HepG2 (cell line): Measurements from ENCODE around the gene PDCD5. TPM values are rescaled to one million over a fixed set of nuclear protein-coding genes. Genes with fewer than 3 reads are reported as not detected.

Experiments used
- CCDC6 ChIP-seq: sonication (generic); formaldehyde crosslinking; IDR thresholded peaks from 2 replicates; pipeline ENCODE4 v1.8.1; 2022; ENCODE audit warnings: mild to moderate bottlenecking, missing genetic modification reagents, moderate library complexity
- CEBPB ChIP-seq: IDR thresholded peaks from 2 replicates; pipeline ENCODE4 v1.6.1; 2011; ENCODE audit warnings: low read depth, low read length, improper control_type of control experiment, borderline replicate concordance
- ELF3 ChIP-seq: IDR thresholded peaks from 2 replicates; pipeline ENCODE4 v1.6.1; 2016; ENCODE audit warnings: missing genetic modification reagents, missing compliant biosample characterization
- ERF ChIP-seq: IDR thresholded peaks from 2 replicates; pipeline ENCODE4 v1.6.1; 2018; ENCODE audit warnings: missing biosample characterization, missing genetic modification reagents
- ESRRA ChIP-seq: sonication (generic); formaldehyde crosslinking; IDR thresholded peaks from 2 replicates; pipeline ENCODE4 v1.5.1; 2020; ENCODE audit warnings: mild to moderate bottlenecking, low read depth, missing genetic modification reagents
- FOXO1 ChIP-seq: sonication (generic); formaldehyde crosslinking; IDR thresholded peaks from 2 replicates; pipeline ENCODE4 v1.4.0; 2020; ENCODE audit warnings: missing genetic modification reagents
- GFI1 ChIP-seq: sonication (generic); formaldehyde crosslinking; IDR thresholded peaks from 2 replicates; pipeline ENCODE4 v1.5.0; 2020; ENCODE audit warnings: missing genetic modification reagents, mild to moderate bottlenecking, borderline replicate concordance
- GMEB2 ChIP-seq: IDR thresholded peaks from 2 replicates; pipeline ENCODE4 v1.6.1; 2016; ENCODE audit warnings: missing biosample characterization, missing genetic modification reagents, low read depth
- HNF4G ChIP-seq, 2 experiments: sonication (generic) in 1 of 2; formaldehyde crosslinking in 1 of 2; IDR thresholded peaks; 2 replicates each; pipeline versions ENCODE4 v1.4.0 to v1.6.1; 2011 to 2020; ENCODE audit warnings: borderline replicate concordance in 2 of 2, low read depth in 2 of 2, mild to moderate bottlenecking in 2 of 2, low read length in 1 of 2, missing genetic modification reagents in 1 of 2, moderate library complexity in 1 of 2
- PHF8 ChIP-seq: sonication (generic); formaldehyde crosslinking; IDR thresholded peaks from 2 replicates; pipeline ENCODE4 v1.5.0; 2020; ENCODE audit warnings: missing genetic modification reagents
- TAF1 ChIP-seq: sonication (generic); formaldehyde crosslinking; IDR thresholded peaks from 2 replicates; pipeline ENCODE4 v1.4.0; 2020; ENCODE audit warnings: missing genetic modification reagents
- YEATS4 ChIP-seq: sonication (generic); formaldehyde crosslinking; IDR thresholded peaks from 2 replicates; pipeline ENCODE4 v1.4.0; 2020; ENCODE audit warnings: missing genetic modification reagents, borderline replicate concordance
- ZFY ChIP-seq: sonication (generic); formaldehyde crosslinking; IDR thresholded peaks from 2 replicates; pipeline ENCODE4 v1.4.0; 2020; ENCODE audit warnings: missing genetic modification reagents
- ZGPAT ChIP-seq: IDR thresholded peaks from 2 replicates; pipeline ENCODE4 v1.6.1; 2016; ENCODE audit warnings: mild to moderate bottlenecking
- ZNF362 ChIP-seq: sonication (generic); formaldehyde crosslinking; IDR thresholded peaks from 2 replicates; pipeline ENCODE4 v1.4.0; 2020; ENCODE audit warnings: missing genetic modification reagents, mild to moderate bottlenecking, borderline replicate concordance
- ZNF558 ChIP-seq: sonication (generic); formaldehyde crosslinking; IDR thresholded peaks from 2 replicates; pipeline ENCODE4 v1.9.0; 2022; ENCODE audit warnings: mild to moderate bottlenecking, missing genetic modification reagents, borderline replicate concordance
- ZNF790 ChIP-seq: sonication (generic); formaldehyde crosslinking; IDR thresholded peaks from 2 replicates; pipeline ENCODE4 v1.8.0; 2022; ENCODE audit warnings: missing genetic modification reagents, mild to moderate bottlenecking, borderline replicate concordance
- polyA plus RNA-seq, 8 experiments: library from polyadenylated mRNA; depleted of rRNA in 3 of 8; stranded (reverse) in 7 of 8; unstranded in 1 of 8; fragments of >200 nt; fragmentation: Illumina TruSeq in 4 of 8; extraction: Trizol in 4 of 8; gene quantifications; 2 replicates each; pipeline versions ENCODE4 v1.2.1 to v1.2.3, GENCODE V29; 2011 to 2016; ENCODE audit warnings: low read depth in 4 of 8, missing spikeins in 1 of 8, mixed read lengths in 1 of 8; ENCODE audit not compliant: insufficient read depth in 1 of 8
- total RNA-seq, 5 experiments: library from RNA; depleted of rRNA; stranded (reverse); fragments of >200 nt; fragmentation: Illumina TruSeq; extraction: Trizol; gene quantifications; 2 replicates each; pipeline ENCODE4 v1.2.3, GENCODE V29; 2016; ENCODE audit warnings: low read depth in 1 of 5
- TF ChIP-seq, protein P1 (sequence below): sonication (generic); formaldehyde crosslinking; IDR thresholded peaks from 2 replicates; pipeline ENCODE4 v1.8.1; 2022; ENCODE audit warnings: low read depth, mild to moderate bottlenecking, missing genetic modification reagents
- TF ChIP-seq, protein P2 (sequence below): sonication (generic); formaldehyde crosslinking; IDR thresholded peaks from 2 replicates; pipeline ENCODE4 v1.5.1; 2020; ENCODE audit warnings: mild to moderate bottlenecking, missing genetic modification reagents, moderate library complexity

Gene PDCD5
- total and polyA plus RNA-seq, 2 of the 13 experiments (the other 11 are each of a cell fraction or from before 2014, with no cell fraction given): 56.3 to 332 TPM

GRCh38 chr19:32580901-32581704, at the start of gene PDCD5 (continued):
- TF ChIP-seq ZNF362 (CRISPR knock-in tag) (0 out of 2 replicates have a peak, but pooled peaks have one; percentile 12), ZGPAT (CRISPR knock-in tag) (peak; percentile 35; the same call in 1 of the 2 replicates), CEBPB (no peak), GFI1 (CRISPR knock-in tag) (0 out of 2 replicates have a peak, but pooled peaks have one; percentile 57), TAF1 (peak; percentile 73), PHF8 (peak; percentile 86), ERF (CRISPR knock-in tag) (0 out of 2 replicates have a peak, but pooled peaks have one; percentile 52), YEATS4 (CRISPR knock-in tag) (peak; percentile 89), CCDC6 (CRISPR knock-in tag) (peak; percentile 72; the same call in 1 of the 2 replicates), ESRRA (CRISPR knock-in tag) (peak; percentile 53; the same call in 1 of the 2 replicates), FOXO1 (CRISPR knock-in tag) (0 out of 2 replicates have a peak, but pooled peaks have one; percentile 4), ELF3 (CRISPR knock-in tag) (peak; percentile 38; the same call in 1 of the 2 replicates), ZNF558 (peak; percentile 51; the same call in 1 of the 2 replicates), HNF4G (IDR thresholded peaks at IDR 0.05; ENCODE audit: borderline replicate concordance, low read depth, low read length) (no peak), HNF4G (CRISPR knock-in tag; IDR thresholded peaks at IDR 0.05; ENCODE audit: borderline replicate concordance, low read depth) (peak; percentile 52; the same call in 1 of the 2 replicates), ZNF790 (peak; percentile 75; the same call in 1 of the 2 replicates), ZFY (CRISPR knock-in tag) (peak; percentile 94), GMEB2 (peak; percentile 51)
- TF ChIP-seq, protein P1, sequence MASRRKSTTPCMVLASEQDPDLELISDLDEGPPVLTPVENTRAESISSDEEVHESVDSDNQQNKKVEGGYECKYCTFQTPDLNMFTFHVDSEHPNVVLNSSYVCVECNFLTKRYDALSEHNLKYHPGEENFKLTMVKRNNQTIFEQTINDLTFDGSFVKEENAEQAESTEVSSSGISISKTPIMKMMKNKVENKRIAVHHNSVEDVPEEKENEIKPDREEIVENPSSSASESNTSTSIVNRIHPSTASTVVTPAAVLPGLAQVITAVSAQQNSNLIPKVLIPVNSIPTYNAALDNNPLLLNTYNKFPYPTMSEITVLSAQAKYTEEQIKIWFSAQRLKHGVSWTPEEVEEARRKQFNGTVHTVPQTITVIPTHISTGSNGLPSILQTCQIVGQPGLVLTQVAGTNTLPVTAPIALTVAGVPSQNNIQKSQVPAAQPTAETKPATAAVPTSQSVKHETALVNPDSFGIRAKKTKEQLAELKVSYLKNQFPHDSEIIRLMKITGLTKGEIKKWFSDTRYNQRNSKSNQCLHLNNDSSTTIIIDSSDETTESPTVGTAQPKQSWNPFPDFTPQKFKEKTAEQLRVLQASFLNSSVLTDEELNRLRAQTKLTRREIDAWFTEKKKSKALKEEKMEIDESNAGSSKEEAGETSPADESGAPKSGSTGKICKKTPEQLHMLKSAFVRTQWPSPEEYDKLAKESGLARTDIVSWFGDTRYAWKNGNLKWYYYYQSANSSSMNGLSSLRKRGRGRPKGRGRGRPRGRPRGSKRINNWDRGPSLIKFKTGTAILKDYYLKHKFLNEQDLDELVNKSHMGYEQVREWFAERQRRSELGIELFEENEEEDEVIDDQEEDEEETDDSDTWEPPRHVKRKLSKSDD (CRISPR knock-in tag): no peak
- TF ChIP-seq, protein P2, sequence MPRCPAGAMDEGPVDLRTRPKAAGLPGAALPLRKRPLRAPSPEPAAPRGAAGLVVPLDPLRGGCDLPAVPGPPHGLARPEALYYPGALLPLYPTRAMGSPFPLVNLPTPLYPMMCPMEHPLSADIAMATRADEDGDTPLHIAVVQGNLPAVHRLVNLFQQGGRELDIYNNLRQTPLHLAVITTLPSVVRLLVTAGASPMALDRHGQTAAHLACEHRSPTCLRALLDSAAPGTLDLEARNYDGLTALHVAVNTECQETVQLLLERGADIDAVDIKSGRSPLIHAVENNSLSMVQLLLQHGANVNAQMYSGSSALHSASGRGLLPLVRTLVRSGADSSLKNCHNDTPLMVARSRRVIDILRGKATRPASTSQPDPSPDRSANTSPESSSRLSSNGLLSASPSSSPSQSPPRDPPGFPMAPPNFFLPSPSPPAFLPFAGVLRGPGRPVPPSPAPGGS (CRISPR knock-in tag): peak; percentile 91
